GM12892 (cell line): ENCODE results near the gene SLC35A2.
A peak's percentile ranks its signal among the peaks of the same experiment; 100 is the strongest.

ENCODE experiments used
- POLR2A ChIP-seq: IDR thresholded peaks from 2 replicates; pipeline ENCODE4 v1.6.1; 2011; ENCODE audit warnings: low read depth, low read length, control low read depth
- POLR2AphosphoS5 ChIP-seq: IDR thresholded peaks from 2 replicates; pipeline ENCODE4 v1.6.1; 2011; ENCODE audit warnings: low read depth, low read length, control low read depth

GRCh38 chrX:48937054-48937907 lies 25.8 kb upstream of the SLC35A2 start:
- TF ChIP-seq POLR2A, result no peak
- peak; percentile 31; the same call in 1 of the 2 replicates for TF ChIP-seq POLR2AphosphoS5
